ENCODE measurements around the gene GPR55. TPM values are rescaled to one million over a fixed set of nuclear protein-coding genes. Genes with fewer than 3 reads are reported as not detected.
A peak's percentile ranks its signal among the peaks of the same experiment; 100 is the strongest.
"Not testable (repeated sequence)": the region's sequence is repeated elsewhere in the genome, so short reads cannot be mapped to it uniquely, and the experiment has no call there.

The GPR55 gene
- total RNA-seq, 8 experiments from 2014 or later: 0.05 to 0.90 (median 0.23) TPM

DNA sequence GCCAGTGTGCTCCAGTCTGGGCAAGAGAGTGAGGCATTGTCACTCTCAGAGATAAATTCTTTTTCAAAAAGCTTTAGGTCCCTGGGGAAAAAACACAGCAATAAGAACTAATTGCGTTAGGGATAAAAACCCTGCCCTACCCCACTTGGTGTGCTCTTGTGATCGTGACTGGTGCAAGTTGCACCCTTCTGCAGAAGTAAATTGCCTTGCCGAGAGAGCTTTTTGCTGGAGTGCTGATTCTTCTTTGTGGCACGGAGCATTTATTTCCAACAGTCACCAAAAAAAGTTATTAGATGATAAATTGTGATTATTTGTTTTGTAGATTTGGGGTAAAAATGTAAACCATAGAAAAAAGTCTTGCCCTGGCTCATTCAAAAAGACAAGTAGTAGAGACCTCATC, 12.3 kb upstream of the GPR55 start:
- 50 to 100% (median 87%) methylated on average over 1 to 4 of the region's 4 CpGs; no CpG with 5 or more reads in 2 of the 10 experiments for WGBS, 10 experiments
- Histone ChIP-seq H3K4me3 (no peak overlapping the region), H3K27ac (no peak overlapping the region), H3K4me1 (replicated peaks in 1 of 2) (peaks cover 4 to 15% of the 10 kb centered on the region in 2 donors)
- in situ Hi-C loops (cut with MboI; ENCODE audit: low pct_unique_long_range_greater_than_20kb in 2 of 9, low sequenced_read_pairs in 9 of 9, unreplicated experiment in 9 of 9): no loop called here
- no peak for ATAC-seq (replicated peaks in 6 of 8)

DNA sequence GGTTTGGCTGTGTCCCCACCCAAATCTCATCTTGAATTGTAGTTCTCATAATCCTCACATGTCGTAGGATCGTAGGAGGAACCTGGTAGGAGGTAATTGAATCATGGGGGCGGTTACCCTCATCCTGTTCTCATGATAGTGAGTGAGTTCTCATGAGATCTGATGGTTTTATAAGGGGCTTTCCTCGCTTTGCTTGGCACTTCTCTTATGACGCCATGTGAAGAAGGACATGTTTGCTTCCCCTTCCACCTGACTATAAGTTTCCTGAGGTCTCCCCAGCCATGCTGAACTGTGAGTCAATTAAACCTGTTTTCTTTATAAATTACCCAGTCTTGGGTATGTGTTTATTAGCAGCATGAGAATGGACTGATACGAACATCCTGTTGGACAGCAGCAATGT, 11.2 kb upstream of the GPR55 start:
- H3K27ac ChIP-seq; H3K4me3 ChIP-seq; in situ Hi-C loops (cut with MboI; ENCODE audit: low pct_unique_long_range_greater_than_20kb in 2 of 9, low sequenced_read_pairs in 9 of 9, unreplicated experiment in 9 of 9); ATAC-seq (replicated peaks in 6 of 8): not testable (repeated sequence)
- WGBS, 10 experiments: 30 to 95% (median 76%) methylated on average over 2 to 6 of the region's 6 CpGs; no CpG with 5 or more reads in 1 of the 10 experiments
- H3K4me1 ChIP-seq (replicated peaks in 1 of 2): peaks cover 5 to 16% of the 10 kb centered on the region in 2 donors

DNA sequence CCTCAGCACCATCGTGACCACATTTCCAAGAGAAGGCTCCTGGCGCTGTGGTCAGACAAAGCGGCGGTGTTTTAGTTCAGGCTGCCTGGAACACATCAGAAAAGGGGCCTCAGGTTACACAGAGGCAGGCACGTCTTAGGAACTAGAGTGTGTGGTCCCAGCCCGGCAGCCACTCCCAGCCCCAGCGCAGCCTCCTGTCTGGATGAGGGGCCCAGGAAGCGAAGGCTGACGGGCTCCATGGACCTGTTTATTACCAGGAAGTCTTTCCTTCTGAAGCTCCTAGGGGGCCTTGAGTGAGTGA, 10.0 kb upstream of the GPR55 start:
- Histone ChIP-seq H3K4me1 (replicated peaks in 1 of 2) (peaks cover 5 to 16% of the 10 kb centered on the region in 2 donors), H3K4me3 (no peak overlapping the region), H3K27ac (no peak overlapping the region)
- 83% methylated on average over 4 of the region's 9 CpGs; no CpG with 5 or more reads in 9 of the 10 experiments for WGBS, 10 experiments
- no peak for ATAC-seq (replicated peaks in 6 of 8)
- in situ Hi-C loops (cut with MboI; ENCODE audit: low pct_unique_long_range_greater_than_20kb in 2 of 9, low sequenced_read_pairs in 9 of 9, unreplicated experiment in 9 of 9): no loop called here

DNA sequence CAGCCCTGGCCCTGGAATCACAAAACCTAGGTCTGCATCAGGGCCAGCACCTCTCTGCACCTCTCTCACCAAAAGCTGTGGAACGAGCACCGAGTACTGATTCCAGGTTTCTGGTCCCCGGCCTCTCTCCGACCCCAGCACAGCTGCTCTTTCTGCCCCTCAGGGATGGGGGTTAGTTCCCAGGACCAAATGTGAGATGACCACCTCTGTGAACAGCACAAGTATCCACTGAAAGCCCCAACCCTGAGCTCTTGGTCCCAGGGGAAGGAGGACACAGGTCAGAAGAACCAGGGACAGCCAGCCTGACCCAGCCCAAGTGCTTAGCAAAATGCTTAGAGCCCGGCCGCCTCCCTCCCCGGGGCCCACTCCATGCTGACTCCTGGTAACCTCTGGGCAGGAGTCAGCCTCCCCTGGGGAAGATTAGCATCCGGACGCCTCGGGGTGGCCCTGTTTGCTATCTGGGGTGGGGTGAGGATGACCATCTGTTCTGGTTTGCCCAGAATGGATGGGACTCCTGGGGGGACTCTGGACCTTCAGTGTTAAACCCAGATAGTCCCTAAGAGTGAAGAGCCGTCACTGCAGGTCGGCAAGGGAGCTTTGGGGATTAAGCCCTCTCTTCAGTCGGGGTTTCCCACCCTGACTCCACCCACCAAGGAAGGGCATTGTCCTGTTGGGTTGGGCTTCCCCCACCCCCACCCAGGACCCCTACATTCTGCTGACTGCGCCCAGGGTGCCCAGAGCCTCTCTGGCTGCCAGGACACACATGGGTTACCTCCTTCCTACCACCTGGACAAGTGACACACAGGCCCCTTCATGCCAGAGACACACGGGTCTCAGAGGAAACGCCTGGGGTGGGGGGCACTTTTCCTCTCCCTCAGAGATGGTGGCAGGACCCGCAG, 9.4 kb upstream of the GPR55 start:
- Histone ChIP-seq H3K4me3 (no peak overlapping the region), H3K27ac (no peak overlapping the region), H3K4me1 (replicated peaks in 1 of 2) (peaks cover 5 to 16% of the 10 kb centered on the region in 2 donors)
- 71 to 81% (median 73%) methylated on average over 1 to 4 of the region's 17 CpGs; no CpG with 5 or more reads in 5 of the 10 experiments for WGBS, 10 experiments
- in situ Hi-C loops (cut with MboI; ENCODE audit: low pct_unique_long_range_greater_than_20kb in 2 of 9, low sequenced_read_pairs in 9 of 9, unreplicated experiment in 9 of 9): no loop called here
- no peak for ATAC-seq (replicated peaks in 6 of 8)

DNA sequence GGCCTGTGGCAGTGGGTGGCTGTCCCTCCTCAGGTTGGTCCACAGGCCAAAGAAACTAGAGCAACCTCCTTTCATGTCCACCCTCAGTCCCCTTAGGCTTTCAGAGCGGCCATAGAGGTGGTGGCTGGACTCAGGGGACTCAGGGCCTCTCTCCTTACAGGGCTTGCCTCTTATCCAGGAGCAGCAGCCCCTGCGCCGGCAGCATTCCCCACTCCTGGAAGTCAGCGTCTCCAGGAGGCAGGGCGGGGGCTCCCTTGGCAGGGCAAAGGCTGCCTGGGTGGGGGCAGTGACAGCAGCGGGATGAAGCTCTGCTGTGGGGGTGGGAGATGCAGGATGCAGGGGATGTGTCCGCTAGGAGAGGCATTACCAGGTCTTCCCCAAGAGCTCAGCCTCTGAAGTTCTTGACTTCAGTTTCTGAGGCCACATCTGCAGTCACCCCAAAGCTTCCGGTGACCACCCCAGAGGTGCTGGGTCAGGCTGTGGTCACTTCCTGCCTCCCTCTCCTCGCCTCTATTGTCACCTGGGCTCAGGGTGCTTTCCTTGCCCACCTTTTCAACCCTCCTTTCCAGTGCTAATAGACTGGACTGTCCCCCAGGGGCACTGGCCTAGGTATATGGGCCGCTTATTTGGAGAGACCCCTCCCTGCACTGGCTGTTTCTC, 8.6 kb upstream of the GPR55 start:
- 71 to 100% (median 100%) methylated on average over 1 to 4 of the region's 10 CpGs; no CpG with 5 or more reads in 7 of the 10 experiments for WGBS, 10 experiments
- ATAC-seq (replicated peaks in 6 of 8): peak in 1 of 8 experiments; percentile 19
- H3K4me3 ChIP-seq: no peak overlapping the region
- H3K27ac ChIP-seq: no peak overlapping the region
- in situ Hi-C loops (cut with MboI; ENCODE audit: low pct_unique_long_range_greater_than_20kb in 2 of 9, low sequenced_read_pairs in 9 of 9, unreplicated experiment in 9 of 9): no loop called here
- H3K4me1 ChIP-seq (replicated peaks in 1 of 2): peaks cover 5 to 16% of the 10 kb centered on the region in 2 donors

DNA sequence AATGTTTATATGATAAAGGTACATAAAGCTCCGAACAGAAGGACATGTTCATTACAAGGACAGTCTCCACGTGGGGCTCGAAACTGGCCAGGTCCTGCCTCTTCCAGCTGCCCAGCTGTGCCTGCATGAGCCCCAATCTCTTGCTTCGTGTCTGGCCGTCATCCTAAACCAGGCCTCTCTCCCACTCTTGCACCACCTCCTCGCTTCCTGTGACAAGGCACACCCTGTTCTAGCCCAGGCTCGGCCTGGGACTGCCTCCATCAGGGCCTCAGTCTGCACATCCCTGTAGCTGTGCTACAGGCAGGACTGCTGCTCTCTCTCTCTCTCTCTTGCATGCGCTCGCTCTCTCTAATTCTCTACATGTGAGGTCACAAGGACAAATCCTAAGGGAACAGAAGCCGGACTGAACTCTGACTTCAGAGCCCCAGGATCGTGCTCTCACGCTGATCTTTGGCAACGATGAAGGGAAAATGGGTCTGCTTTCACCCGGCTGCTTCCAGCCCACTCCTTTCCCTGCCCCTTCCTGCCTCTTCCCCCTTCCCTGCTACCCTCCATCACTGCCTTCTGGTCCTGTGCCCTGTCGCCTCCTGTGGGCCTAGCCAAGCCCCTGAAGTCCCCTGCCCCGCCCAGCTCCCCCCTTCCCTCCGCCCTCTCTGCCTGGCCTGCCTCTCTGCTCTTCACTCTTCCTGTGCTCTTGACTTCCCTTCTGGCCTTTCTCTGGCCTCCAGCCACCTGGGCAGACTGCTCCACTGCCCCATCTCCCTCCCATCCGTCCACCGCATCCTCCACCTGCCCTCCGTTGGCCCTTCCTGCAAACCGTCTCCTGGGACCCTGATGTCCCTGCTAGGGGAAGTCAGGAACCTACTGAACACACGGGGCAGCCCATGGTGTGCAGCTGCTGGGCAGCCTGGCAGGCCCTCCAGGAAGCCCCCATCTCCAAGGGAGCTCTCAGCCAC, 7.8 kb upstream of the GPR55 start:
- WGBS, 10 experiments: 22 to 85% (median 74%) methylated on average over 3 to 10 of the region's 22 CpGs; no CpG with 5 or more reads in 3 of the 10 experiments

DNA sequence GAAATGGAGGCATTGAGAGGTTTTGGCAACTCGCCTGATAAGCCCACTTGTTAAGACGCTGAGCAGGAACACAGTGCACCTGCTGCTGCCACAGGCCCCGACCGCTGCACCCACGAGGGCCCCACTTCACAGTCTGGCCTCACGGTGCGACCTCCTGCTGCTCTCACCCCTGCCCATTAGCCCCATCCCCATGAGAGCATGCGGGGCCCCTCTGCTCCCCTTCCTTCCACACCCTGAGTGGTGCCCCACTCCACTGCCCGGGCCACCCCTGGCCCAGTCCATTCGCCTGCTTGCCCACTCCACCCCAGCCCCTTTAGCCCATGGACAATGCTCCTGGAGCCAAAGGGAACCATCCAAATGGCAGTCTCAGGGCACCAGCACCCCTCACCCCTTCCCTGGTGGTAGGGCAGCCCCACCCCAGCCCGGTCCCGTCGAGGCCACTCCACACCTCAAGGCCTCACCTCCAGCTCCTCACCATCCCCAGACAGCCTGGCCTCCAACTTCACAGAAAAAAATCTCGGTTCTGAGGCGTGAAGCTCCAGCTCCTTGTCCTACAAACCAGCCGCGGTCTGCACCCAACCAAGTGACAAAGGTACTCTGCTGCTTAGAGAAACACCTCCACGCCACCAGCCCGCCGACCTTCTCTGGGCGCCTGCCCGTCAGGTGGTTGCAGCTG, 6.7 kb upstream of the GPR55 start:
- in situ Hi-C loops (cut with MboI; ENCODE audit: low pct_unique_long_range_greater_than_20kb in 2 of 9, low sequenced_read_pairs in 9 of 9, unreplicated experiment in 9 of 9): no loop called here
- peaks cover 5 to 16% of the 10 kb centered on the region in 2 donors for H3K4me1 ChIP-seq (replicated peaks in 1 of 2)
- ATAC-seq (replicated peaks in 6 of 8): no peak
- H3K27ac ChIP-seq: peak overlapping the region in 1 of 2 donors; percentile 33
- no peak overlapping the region for H3K4me3 ChIP-seq
- 60 to 96% (median 82%) methylated on average over 2 to 10 of the region's 22 CpGs; no CpG with 5 or more reads in 5 of the 10 experiments for WGBS, 10 experiments

More for the DNA sequence above, 7.8 kb upstream of the GPR55 start:
- Histone ChIP-seq H3K4me1 (replicated peaks in 1 of 2) (peaks cover 5 to 16% of the 10 kb centered on the region in 2 donors), H3K27ac (peak overlapping the region in 1 of 2 donors; percentile 33), H3K4me3 (no peak overlapping the region)
- ATAC-seq (replicated peaks in 6 of 8): peak; percentile 62 to 99 (median 78)
- in situ Hi-C loops (cut with MboI; ENCODE audit: low pct_unique_long_range_greater_than_20kb in 2 of 9, low sequenced_read_pairs in 9 of 9, unreplicated experiment in 9 of 9): no loop called here

DNA sequence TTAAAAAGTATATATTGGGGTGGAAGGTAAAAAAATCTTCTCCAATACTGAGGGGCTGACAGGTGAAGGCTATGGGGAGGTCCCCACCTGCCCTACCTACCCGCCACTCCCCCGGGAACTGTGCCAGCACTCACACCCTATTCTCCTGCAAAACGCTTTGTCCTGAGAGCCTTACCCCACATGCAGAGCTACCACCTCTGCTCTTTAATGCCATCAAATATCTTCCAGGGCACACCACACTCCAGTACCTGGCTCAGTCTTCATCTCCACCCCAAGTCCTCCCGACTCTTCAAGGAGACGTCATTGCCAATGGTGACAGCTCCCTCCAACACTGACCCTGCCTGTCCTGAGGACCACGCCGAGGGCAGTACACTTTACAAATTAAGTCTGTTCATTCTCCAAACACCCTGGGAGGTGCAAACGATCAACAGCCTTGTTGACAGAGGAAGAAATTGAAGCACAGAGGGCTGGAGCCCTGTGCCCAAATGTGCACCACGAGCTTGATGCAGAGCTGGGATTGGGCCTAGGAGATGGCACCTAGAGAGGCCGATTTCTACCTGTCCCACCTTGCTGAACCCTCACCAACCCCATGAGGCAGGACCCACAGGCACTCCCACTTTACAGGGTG, 6.0 kb upstream of the GPR55 start:
- Histone ChIP-seq H3K4me1 (replicated peaks in 1 of 2) (peaks cover 5 to 16% of the 10 kb centered on the region in 2 donors), H3K4me3 (no peak overlapping the region), H3K27ac (no peak overlapping the region)
- ATAC-seq (replicated peaks in 6 of 8): no peak
- in situ Hi-C loops (cut with MboI; ENCODE audit: low pct_unique_long_range_greater_than_20kb in 2 of 9, low sequenced_read_pairs in 9 of 9, unreplicated experiment in 9 of 9): no loop called here
- WGBS, 10 experiments: 20 to 100% (median 79%) methylated on average over 1 to 7 of the region's 10 CpGs; no CpG with 5 or more reads in 1 of the 10 experiments

DNA sequence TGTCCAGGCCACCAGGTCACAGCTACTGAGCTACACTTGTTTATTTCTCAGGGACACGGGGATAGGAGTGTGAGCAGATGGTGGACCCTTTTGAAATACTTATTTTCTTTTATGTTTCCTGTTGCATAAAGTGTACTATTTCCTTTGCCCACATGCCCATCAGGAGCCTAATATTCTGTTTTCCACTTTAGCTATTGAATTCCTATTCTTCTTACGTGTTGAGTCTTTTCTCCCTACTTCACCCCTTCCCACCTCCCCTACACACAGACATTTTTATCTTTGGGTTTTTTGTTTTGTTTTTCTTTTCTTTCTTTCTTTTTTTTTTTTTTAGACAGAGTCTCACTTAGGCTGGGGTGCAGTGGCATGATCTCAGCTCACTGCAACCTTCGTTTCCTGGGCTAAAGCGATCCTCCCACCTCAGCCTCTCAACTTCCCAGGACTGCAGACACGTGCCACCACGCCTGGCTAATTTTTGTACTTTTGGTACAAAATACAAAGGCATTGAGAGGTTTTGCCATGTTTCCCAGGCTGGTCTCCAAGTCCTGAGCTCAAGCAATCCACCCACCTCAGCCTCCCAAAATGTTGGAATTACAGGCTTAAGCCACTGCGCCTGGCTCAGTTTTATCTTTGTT, 5.2 kb upstream of the GPR55 start:
- ATAC-seq (replicated peaks in 6 of 8): no peak
- WGBS, 10 experiments: 42 to 100% (median 85%) methylated on average over 2 to 7 of the region's 7 CpGs; no CpG with 5 or more reads in 1 of the 10 experiments
- in situ Hi-C loops (cut with MboI; ENCODE audit: low pct_unique_long_range_greater_than_20kb in 2 of 9, low sequenced_read_pairs in 9 of 9, unreplicated experiment in 9 of 9): no loop called here
- Histone ChIP-seq H3K4me3 (no peak overlapping the region), H3K4me1 (replicated peaks in 1 of 2) (peaks cover 5 to 16% of the 10 kb centered on the region in 2 donors), H3K27ac (no peak overlapping the region)

DNA sequence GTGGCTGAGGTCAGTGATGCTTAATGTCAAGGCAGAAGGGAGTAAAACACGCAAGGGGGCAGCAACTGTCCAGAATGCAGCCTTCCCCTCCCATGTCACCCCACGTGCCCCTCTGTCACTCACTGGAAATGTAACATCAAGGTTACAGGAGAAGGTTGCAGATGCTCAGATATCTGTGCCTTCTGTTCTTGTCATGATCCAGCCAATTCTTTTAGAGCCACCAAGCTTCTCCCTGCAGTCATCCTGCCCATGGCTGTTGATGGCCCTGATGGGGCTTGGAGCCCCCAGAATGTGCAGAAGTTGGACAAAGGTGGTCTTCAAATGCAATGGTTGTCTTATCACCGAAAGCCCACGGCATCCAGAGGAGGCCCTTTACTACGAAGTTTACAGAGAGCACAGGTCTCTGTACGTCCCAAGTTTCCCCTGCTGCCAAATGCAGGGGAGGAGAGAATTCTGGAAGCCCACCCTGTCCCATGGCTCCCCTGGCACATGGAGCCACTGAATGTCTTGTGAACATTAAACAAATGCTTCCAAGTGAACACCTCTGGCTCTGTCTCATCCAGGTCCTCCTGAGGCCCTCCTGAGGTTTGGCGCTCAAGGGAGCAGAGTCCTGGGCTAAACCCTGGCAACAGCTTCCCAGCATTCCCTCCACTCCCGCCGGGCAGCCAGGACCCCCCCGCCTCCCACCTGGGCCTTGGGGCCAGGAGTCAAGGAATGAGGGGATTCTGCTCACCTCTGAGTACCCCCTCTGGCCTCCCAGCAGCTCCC, 4.5 kb upstream of the GPR55 start:
- no peak overlapping the region for H3K27ac ChIP-seq
- 0 to 100% (median 33%) methylated on average over 1 to 4 of the region's 10 CpGs; no CpG with 5 or more reads in 3 of the 10 experiments for WGBS, 10 experiments
- H3K4me3 ChIP-seq: no peak overlapping the region
- peaks cover 5 to 16% of the 10 kb centered on the region in 2 donors for H3K4me1 ChIP-seq (replicated peaks in 1 of 2)
- in situ Hi-C loops (cut with MboI; ENCODE audit: low pct_unique_long_range_greater_than_20kb in 2 of 9, low sequenced_read_pairs in 9 of 9, unreplicated experiment in 9 of 9): no loop called here
- peak in 1 of 8 experiments; percentile 21 for ATAC-seq (replicated peaks in 6 of 8)
